Ovary (tissue), 9 donors: ENCODE data around the gene STN1. TPM values are rescaled to one million over a fixed set of nuclear protein-coding genes. Genes with fewer than 3 reads are reported as not detected.
A peak's percentile ranks its signal among the peaks of the same experiment; 100 is the strongest.

Experiments
- DNase-seq, 5 donors: peaks; one replicate each; pipeline ENCODE4 v3.0.0-alpha.2; 2019 to 2020
- H3K27ac ChIP-seq, 2 donors: fragments of 200-600 bp; one replicate each; pipeline versions ENCODE4 v1.5.1 to v1.8.0; 2019 to 2022
- H3K27me3 ChIP-seq: fragments of 200-600 bp; one replicate; pipeline ENCODE4 v1.8.0; 2022
- H3K36me3 ChIP-seq: fragments of 200-600 bp; sonication (generic); one replicate; pipeline ENCODE4 v1.5.1; 2019
- H3K4me1 ChIP-seq: one replicate; pipeline ENCODE4 v1.8.1; 2013; ENCODE audit warnings: mild to moderate bottlenecking, moderate library complexity; ENCODE audit not compliant: insufficient read depth
- H3K4me3 ChIP-seq: fragments of 200-600 bp; sonication (generic); one replicate; pipeline ENCODE4 v1.5.1; 2017
- H3K9me3 ChIP-seq, 2 donors: fragments of 200-600 bp in 1 of 2; sonication (generic) in 1 of 2; one replicate each; pipeline versions ENCODE4 v1.5.1 to v1.8.1; 2013 to 2019; ENCODE audit warnings: mild to moderate bottlenecking in 1 of 2, moderate library complexity in 1 of 2
- EP300 ChIP-seq: sonication (generic); formaldehyde crosslinking; IDR thresholded peaks from one replicate; pipeline ENCODE4 v1.6.1; 2017; ENCODE audit warnings: antibody characterized with exemption
- POLR2A ChIP-seq: fragments of 450-650 bp; IDR thresholded peaks from one replicate; pipeline ENCODE4 v1.6.1; 2017; ENCODE audit warnings: antibody characterized with exemption, mild to moderate bottlenecking, moderate library complexity
- WGBS, 3 donors: extraction: QIAGEN DNeasy Blood & Tissue Kit in 1 of 3; methylation state at CpG; one replicate each; pipeline versions ENCODE4 v1.1.5 to v1.1.7; 2013 to 2017; 5-methylcytosine and 5-hydroxymethylcytosine counted together
- intact Hi-C, 4 donors: fragments of 100-400 bp; cut with DNase I; formaldehyde crosslinking; loops; one replicate each; pipeline versions ENCODE4 v1.11.0 to v1.15.1; 2022 to 2023
- polyA plus RNA-seq, 2 donors: library from polyadenylated mRNA; stranded (reverse); fragments of 200-250 nt in 1 of 2; fragments of 350-450 nt in 1 of 2; fragmentation: Illumina TruSeq in 1 of 2; extraction: RNeasy Lipid Tissue Mini Kit (QIAGEN cat#74804) in 1 of 2; gene quantifications; one replicate each; pipeline ENCODE4 v1.2.3, GENCODE V29; 2013 to 2014
- total RNA-seq, 7 donors: library from RNA; depleted of rRNA in 2 of 7; stranded (reverse); fragments of >200 nt in 2 of 7; fragmentation: NEBNext Ultra II Directional in 3 of 7; extraction: Animal tissue kit (Norgen Biotek cat#: 25700) in 3 of 7; gene quantifications; one replicate each; pipeline versions ENCODE4 v1.1.0 to v1.2.4, GENCODE V29; 2016 to 2023
- TF ChIP-seq, protein P1 (sequence below), 3 donors: fragments of 450-650 bp in 2 of 3; fragments of 200-600 bp in 1 of 3; IDR thresholded peaks; one replicate each; pipeline versions ENCODE4 v1.5.1 to v1.8.0; 2016 to 2022; ENCODE audit warnings: antibody characterized with exemption in 3 of 3, mild to moderate bottlenecking in 1 of 3
- donor health status: DM: no; HTN: no; CAD: no; lungs with moderate emphysema.
- donor health status: DM: no; HTN: no; CAD: no.
- donor health status: Bipolar disorder and iron deficiency.
- donor health status: DM: yes; HTN: yes; CAD: no.
- donor health status: DM: no; HTN: no; CAD: no.
- donor health status: DM: yes; HTN: yes; CAD: no.

Gene STN1
- total and polyA plus RNA-seq, 9 donors: 13.4 to 28.2 (median 18.4) TPM

DNA sequence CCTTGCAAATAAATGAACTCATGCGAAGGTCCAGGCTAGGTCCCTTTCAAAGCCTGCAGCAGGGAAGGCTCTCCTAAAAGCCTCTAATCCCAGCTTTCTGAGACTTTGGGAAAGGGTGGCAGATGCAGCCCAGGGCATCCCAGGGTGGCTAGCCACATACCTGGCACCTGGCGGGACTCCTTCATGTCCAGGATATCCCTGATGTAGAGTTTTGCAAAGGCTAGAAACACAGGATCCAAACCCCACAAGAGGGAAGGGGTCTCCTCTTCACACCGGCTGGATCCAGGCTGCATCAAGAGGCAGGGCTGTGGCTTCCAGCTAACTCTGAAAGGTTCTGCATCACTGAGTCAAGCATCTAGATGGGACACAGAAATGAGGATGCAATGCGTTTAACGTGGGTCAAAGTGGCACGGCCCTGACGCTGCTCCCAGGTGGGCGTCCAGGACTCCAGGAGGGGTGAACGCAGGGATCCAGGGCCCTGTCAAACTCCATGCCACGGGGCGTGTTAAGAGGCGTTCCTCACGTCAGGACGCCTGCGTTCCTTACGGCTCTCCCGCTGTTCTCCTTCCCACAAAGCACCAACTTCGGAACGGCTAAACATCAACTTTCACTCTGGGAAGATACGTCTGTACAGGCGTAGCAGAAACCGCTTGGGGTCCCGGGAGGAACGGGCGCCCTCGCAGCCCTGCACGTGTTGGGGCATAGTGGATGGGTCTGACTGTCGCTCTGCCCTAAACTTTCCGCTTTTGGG lies 507 bp downstream of the STN1 start:
- peak overlapping the region; percentile 84 to 91 for H3K27ac ChIP-seq
- no peaks in the 10 kb centered on the region for H3K36me3 ChIP-seq
- no peaks in the 10 kb centered on the region for H3K9me3 ChIP-seq
- 1 to 3% (median 2%) methylated on average over 29 of the region's 29 CpGs for WGBS, 3 donors
- peak overlapping the region; percentile 84 for H3K4me3 ChIP-seq
- intact Hi-C loops: no loop called here
- DNase-seq: peak in 2 of 5 donors; percentile 50 to 55
- peaks cover 6% of the 10 kb centered on the region for H3K4me1 ChIP-seq
- no peaks in the 10 kb centered on the region for H3K27me3 ChIP-seq
- TF ChIP-seq POLR2A (no peak), EP300 (no peak)
- TF ChIP-seq, protein P1, sequence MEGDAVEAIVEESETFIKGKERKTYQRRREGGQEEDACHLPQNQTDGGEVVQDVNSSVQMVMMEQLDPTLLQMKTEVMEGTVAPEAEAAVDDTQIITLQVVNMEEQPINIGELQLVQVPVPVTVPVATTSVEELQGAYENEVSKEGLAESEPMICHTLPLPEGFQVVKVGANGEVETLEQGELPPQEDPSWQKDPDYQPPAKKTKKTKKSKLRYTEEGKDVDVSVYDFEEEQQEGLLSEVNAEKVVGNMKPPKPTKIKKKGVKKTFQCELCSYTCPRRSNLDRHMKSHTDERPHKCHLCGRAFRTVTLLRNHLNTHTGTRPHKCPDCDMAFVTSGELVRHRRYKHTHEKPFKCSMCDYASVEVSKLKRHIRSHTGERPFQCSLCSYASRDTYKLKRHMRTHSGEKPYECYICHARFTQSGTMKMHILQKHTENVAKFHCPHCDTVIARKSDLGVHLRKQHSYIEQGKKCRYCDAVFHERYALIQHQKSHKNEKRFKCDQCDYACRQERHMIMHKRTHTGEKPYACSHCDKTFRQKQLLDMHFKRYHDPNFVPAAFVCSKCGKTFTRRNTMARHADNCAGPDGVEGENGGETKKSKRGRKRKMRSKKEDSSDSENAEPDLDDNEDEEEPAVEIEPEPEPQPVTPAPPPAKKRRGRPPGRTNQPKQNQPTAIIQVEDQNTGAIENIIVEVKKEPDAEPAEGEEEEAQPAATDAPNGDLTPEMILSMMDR (IDR thresholded peaks at IDR 0.05): no peak

DNA sequence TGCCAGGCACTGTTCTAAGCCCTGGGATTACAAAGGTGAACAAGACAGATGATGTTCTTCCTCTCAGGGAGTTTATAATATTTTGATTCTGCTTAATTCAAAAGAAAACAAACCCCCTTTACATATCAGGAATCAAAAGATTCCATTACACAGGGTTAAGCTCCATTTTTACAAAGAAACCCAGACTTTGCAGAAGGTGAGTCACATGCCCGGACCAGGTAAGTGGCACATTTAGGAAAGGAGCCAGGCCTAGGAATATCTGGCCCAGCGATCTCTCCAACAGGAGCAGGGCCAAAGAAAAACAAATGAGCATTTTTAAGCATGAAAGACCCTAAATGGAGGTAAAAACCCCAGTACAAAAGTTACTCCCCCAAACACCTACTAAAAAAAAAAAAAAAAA lies 1.1 kb downstream of the STN1 start:
- no peaks in the 10 kb centered on the region for H3K9me3 ChIP-seq
- no peak for TF ChIP-seq EP300
- TF ChIP-seq, protein P1 (IDR thresholded peaks at IDR 0.05): no peak
- TF ChIP-seq POLR2A: no peak
- intact Hi-C loops: no loop called here
- no peaks in the 10 kb centered on the region for H3K36me3 ChIP-seq
- peak overlapping the region; percentile 84 for H3K4me3 ChIP-seq
- H3K27ac ChIP-seq: peak overlapping the region in 1 of 2 donors; percentile 91
- H3K27me3 ChIP-seq: no peaks in the 10 kb centered on the region
- H3K4me1 ChIP-seq: peaks cover 6% of the 10 kb centered on the region
- no peak for DNase-seq
- 20 to 34% (median 20%) methylated on average over 2 of the region's 2 CpGs for WGBS, 3 donors

DNA sequence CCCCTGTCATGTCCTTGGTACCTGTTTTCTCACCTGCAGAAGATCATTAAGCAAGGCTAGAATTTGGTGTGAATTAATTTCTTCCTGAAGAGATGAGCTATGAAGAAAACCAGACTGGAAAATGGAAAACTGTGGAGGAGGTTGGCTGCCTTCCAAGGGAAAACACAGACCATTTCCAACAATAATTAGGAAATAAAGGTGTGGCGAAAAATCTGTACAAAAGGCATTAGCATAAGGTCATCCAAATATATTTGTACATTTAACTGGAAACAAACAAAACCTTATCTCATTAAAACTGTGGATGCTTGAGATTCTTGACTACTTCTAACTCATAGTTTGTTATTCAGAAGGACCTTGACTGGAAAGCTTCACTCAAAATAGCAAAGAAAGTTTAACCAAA lies 1.7 kb downstream of the STN1 start:
- Histone ChIP-seq H3K36me3 (no peaks in the 10 kb centered on the region), H3K27ac (peak overlapping the region in 1 of 2 donors; percentile 91), H3K4me1 (peaks cover 6% of the 10 kb centered on the region), H3K9me3 (no peaks in the 10 kb centered on the region), H3K27me3 (no peaks in the 10 kb centered on the region), H3K4me3 (peak overlapping the region; percentile 84)
- intact Hi-C loops: no loop called here
- peak in 1 of 5 donors; percentile 54 for DNase-seq
- no peak for TF ChIP-seq EP300
- no peak for TF ChIP-seq POLR2A
- TF ChIP-seq, protein P1 (IDR thresholded peaks at IDR 0.05): no peak
- 3 to 8% (median 6%) methylated on average over 1 of the region's 1 CpG for WGBS, 3 donors

DNA sequence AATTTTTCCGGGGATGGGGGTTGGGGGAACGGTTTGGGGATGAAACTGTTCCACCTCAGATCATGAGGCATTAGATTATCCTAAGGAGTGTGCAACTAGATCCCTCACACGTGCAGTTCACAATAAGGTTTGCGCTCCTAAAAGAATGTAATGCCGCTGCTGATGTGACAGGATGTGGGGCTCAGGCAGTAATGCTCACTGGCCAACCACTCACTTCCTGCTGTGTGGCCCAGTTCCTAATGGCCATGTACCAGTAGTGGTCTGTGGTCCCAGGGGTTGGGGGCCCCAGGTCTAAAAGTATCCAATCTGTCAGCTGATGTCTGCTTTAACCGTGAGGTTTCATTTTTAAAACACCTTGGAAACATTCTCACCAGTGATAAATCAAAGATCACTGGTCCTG lies 2.2 kb downstream of the STN1 start:
- no peak for DNase-seq
- peaks cover 8% of the 10 kb centered on the region for H3K4me1 ChIP-seq
- TF ChIP-seq, protein P1 (IDR thresholded peaks at IDR 0.05): no peak
- TF ChIP-seq EP300: no peak

More for the DNA sequence above, 2.2 kb downstream of the STN1 start:
- 64 to 66% (median 64%) methylated on average over 6 of the region's 6 CpGs for WGBS, 3 donors
- H3K27me3 ChIP-seq: no peaks in the 10 kb centered on the region
- H3K4me3 ChIP-seq: no peak overlapping the region
- H3K36me3 ChIP-seq: no peaks in the 10 kb centered on the region
- intact Hi-C loops: no loop called here
- H3K9me3 ChIP-seq: no peaks in the 10 kb centered on the region
- H3K27ac ChIP-seq: peak overlapping the region in 1 of 2 donors; percentile 91
